ENCODE results near the gene NBPF26.
A peak's percentile ranks its signal among the peaks of the same experiment; 100 is the strongest.
"Not testable (repeated sequence)": the region's sequence is repeated elsewhere in the genome, so short reads cannot be mapped to it uniquely, and the experiment has no call there.

The NBPF26 gene

GRCh38 chr1:120844186-120844944 lies 120.6 kb downstream of the NBPF26 start:
- POLR2A ChIA-PET; H3K27me3 ChIP-seq (replicated peaks in 2 of 5; ENCODE audit: control insufficient read depth in 4 of 5, insufficient read depth in 5 of 5, low read length in 4 of 5); H3K4me1 ChIP-seq (ENCODE audit: control extremely low read depth in 1 of 4, control insufficient read depth in 4 of 4, insufficient read depth in 4 of 4, low read length in 3 of 4); H3K9me3 ChIP-seq (ENCODE audit: control extremely low read depth in 1 of 5, control insufficient read depth in 4 of 5, insufficient read depth in 2 of 5, low read depth in 1 of 5, low read length in 4 of 5); H3K36me3 ChIP-seq (ENCODE audit: control insufficient read depth in 4 of 4, insufficient read depth in 4 of 4, low read length in 3 of 4); CTCF ChIA-PET: not testable (repeated sequence)
- Histone ChIP-seq H3K27ac (ENCODE audit: insufficient read depth in 1 of 2, low read depth in 1 of 2, low read length in 2 of 2, poor library complexity in 1 of 2, severe bottlenecking in 2 of 2) (peak overlapping the region; percentile 33 to 61), H3K4me3 (ENCODE audit: control insufficient read depth in 1 of 7, extremely low read depth in 1 of 7, insufficient read depth in 4 of 7, low read depth in 2 of 7, low read length in 6 of 7) (peak overlapping the region; percentile 26 to 81 (median 56))
- DNase-seq = peak; percentile 44 to 82 (median 72)
- WGBS (ENCODE audit: insufficient coverage) = under 1% methylated on average over 28 of the region's 49 CpGs

DNA sequence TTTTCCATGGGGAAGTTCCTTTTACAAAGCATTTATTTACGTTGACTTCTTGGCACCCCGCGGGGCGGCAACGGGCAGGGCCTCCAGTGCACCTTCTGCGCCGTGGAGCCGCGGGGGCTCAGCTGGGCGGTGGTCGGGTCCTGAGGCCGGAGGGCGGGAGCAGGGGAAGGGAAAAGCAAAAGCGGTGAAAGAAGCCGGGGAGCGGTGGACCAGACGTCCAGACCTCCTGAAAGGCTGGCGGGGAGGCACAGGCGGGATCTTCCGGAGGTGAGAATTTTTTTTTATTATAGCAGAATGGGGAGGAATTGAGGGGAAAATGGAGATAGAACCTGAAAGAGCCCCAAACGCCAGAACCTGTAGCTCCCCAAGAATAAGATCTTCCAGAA lies 121.2 kb downstream of the NBPF26 start:
- H3K4me1 ChIP-seq (ENCODE audit: control extremely low read depth in 1 of 4, control insufficient read depth in 4 of 4, insufficient read depth in 4 of 4, low read length in 3 of 4); H3K27me3 ChIP-seq (replicated peaks in 2 of 5; ENCODE audit: control insufficient read depth in 4 of 5, insufficient read depth in 5 of 5, low read length in 4 of 5); H3K27ac ChIP-seq (ENCODE audit: insufficient read depth in 1 of 2, low read depth in 1 of 2, low read length in 2 of 2, poor library complexity in 1 of 2, severe bottlenecking in 2 of 2); H3K36me3 ChIP-seq (ENCODE audit: control insufficient read depth in 4 of 4, insufficient read depth in 4 of 4, low read length in 3 of 4); CTCF ChIA-PET; POLR2A ChIA-PET; H3K9me3 ChIP-seq (ENCODE audit: control extremely low read depth in 1 of 5, control insufficient read depth in 4 of 5, insufficient read depth in 2 of 5, low read depth in 1 of 5, low read length in 4 of 5); DNase-seq: not testable (repeated sequence)
- peak overlapping the region in 4 of 7 experiments; percentile 15 to 69 (median 66) for H3K4me3 ChIP-seq (ENCODE audit: control insufficient read depth in 1 of 7, extremely low read depth in 1 of 7, insufficient read depth in 4 of 7, low read depth in 2 of 7, low read length in 6 of 7)
- no CpG with 5 or more reads among the region's 21 CpGs for whole genome bisulfite sequencing (ENCODE audit: insufficient coverage)

DNA sequence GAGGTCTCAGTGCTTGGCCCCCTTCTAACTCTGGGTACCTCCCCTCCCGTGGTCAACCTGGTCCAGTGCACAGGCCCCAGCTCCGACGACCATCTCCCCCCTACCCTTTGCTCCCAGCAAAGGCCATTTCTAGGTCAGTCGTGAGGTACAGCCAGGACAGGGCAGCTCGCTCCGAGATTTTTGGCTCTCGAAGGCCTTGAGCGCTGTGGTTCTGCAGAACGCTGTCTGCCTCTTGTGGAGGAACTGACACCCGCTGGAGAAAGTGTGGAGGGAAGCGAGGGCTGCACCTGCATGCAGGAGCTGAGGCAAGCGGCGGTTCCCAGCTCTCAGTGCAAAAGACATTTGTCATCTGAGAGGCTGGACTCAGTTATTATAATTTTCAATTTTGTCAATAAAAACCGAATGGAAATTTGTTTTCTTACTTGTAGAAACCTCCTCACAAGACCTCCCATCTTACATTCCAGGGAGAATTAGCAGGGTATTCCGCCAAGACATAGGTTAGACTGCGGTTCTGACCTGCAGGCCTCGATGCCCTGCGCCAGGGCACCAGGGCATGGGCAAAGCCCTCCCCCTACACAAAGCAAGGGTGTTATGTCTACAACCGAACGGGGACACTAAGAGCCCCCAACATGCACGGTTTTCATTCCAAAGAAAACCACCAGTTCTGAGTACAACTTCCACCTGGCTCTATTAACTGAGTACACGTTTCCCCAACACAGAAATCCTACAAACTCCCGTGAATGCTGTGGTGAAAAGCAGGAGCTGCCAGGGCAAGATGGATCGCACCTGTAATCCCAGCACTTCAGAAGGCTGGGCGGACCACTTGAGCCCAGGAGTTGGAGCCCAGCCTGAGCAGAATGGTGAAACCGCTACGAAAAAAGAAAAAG lies 125.9 kb downstream of the NBPF26 start:
- H3K9me3 ChIP-seq (ENCODE audit: control extremely low read depth in 1 of 5, control insufficient read depth in 4 of 5, insufficient read depth in 2 of 5, low read depth in 1 of 5, low read length in 4 of 5); CTCF ChIA-PET; H3K36me3 ChIP-seq (ENCODE audit: control insufficient read depth in 4 of 4, insufficient read depth in 4 of 4, low read length in 3 of 4); POLR2A ChIA-PET; H3K4me1 ChIP-seq (ENCODE audit: control extremely low read depth in 1 of 4, control insufficient read depth in 4 of 4, insufficient read depth in 4 of 4, low read length in 3 of 4); H3K27me3 ChIP-seq (replicated peaks in 2 of 5; ENCODE audit: control insufficient read depth in 4 of 5, insufficient read depth in 5 of 5, low read length in 4 of 5); H3K27ac ChIP-seq (ENCODE audit: insufficient read depth in 1 of 2, low read depth in 1 of 2, low read length in 2 of 2, poor library complexity in 1 of 2, severe bottlenecking in 2 of 2): not testable (repeated sequence)
- WGBS (ENCODE audit: insufficient coverage) = no CpG with 5 or more reads among the region's 27 CpGs
- peak overlapping the region in 5 of 7 experiments; percentile 4 to 67 (median 42) for H3K4me3 ChIP-seq (ENCODE audit: control insufficient read depth in 1 of 7, extremely low read depth in 1 of 7, insufficient read depth in 4 of 7, low read depth in 2 of 7, low read length in 6 of 7)
- peak in 1 of 3 donors; percentile 28 for DNase-seq

DNA sequence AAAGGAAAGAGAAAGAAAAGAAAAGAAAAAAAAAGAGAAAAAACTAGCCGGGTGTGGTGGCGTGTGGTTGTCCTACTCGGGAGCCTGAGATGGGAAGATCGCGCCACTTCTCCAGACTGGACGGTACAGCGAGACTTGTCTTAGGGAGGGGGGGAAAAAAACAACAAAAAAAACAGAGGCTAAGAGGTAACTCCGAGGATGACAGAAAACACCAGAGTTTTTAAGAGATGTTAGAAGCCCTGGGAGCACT lies 126.5 kb downstream of the NBPF26 start:
- H3K36me3 ChIP-seq (ENCODE audit: control insufficient read depth in 4 of 4, insufficient read depth in 4 of 4, low read length in 3 of 4); CTCF ChIA-PET; H3K27me3 ChIP-seq (replicated peaks in 2 of 5; ENCODE audit: control insufficient read depth in 4 of 5, insufficient read depth in 5 of 5, low read length in 4 of 5); H3K9me3 ChIP-seq (ENCODE audit: control extremely low read depth in 1 of 5, control insufficient read depth in 4 of 5, insufficient read depth in 2 of 5, low read depth in 1 of 5, low read length in 4 of 5); POLR2A ChIA-PET: not testable (repeated sequence)
- WGBS (ENCODE audit: insufficient coverage) = no CpG with 5 or more reads among the region's 8 CpGs
- H3K4me3 ChIP-seq (ENCODE audit: control insufficient read depth in 1 of 7, extremely low read depth in 1 of 7, insufficient read depth in 4 of 7, low read depth in 2 of 7, low read length in 6 of 7) = peak overlapping the region in 5 of 7 experiments; percentile 25 to 67 (median 44)
- H3K27ac ChIP-seq (ENCODE audit: insufficient read depth in 1 of 2, low read depth in 1 of 2, low read length in 2 of 2, poor library complexity in 1 of 2, severe bottlenecking in 2 of 2) = peak overlapping the region in 1 of 2 experiments; percentile 87
- peak; percentile 52 to 85 (median 62) for DNase-seq
- peaks cover 0 to 12% (median 4%) of the 10 kb centered on the region in 4 experiments for H3K4me1 ChIP-seq (ENCODE audit: control extremely low read depth in 1 of 4, control insufficient read depth in 4 of 4, insufficient read depth in 4 of 4, low read length in 3 of 4)

DNA sequence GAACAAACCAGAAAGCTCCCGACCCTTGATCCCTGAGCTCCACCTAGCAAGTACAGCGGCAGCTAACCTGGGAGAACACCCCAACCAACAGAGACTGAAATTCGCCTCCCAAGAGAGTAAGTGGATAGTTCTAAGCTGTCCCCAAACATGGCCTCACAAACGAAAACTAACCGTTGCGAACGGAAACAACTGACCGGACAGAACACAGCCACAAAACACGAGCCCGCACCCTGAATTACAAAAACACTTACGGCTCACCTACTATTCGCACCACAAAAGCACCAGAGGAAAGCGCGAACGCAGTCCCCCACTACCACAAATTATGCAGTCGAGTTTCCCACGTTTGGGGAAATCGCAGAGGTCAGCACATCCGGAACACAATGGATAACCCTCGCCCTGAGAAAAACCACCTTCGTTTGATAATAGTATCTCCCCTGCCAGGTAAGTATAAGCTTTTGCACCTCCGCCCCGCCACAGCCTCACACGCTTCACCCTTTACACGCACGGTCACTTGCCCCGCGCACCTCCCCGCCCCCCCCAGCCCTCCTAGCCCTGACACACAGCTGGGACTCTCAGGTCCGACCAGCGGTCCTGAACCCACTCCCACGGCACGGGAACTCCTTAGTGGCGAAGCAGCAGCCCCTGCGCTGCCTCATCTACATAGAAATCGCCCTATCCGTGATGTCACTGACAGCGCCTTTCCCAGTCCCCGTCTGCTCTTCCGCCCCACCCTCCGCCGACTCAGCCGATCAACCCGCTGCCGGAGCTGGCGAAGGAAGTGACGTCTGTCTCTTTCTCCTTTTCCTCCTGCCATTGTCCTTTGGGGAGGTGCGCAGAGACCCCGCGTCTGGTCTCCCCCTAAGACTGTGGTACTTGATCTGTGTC lies 127.0 kb downstream of the NBPF26 start:
- H3K4me3 ChIP-seq (ENCODE audit: control insufficient read depth in 1 of 7, extremely low read depth in 1 of 7, insufficient read depth in 4 of 7, low read depth in 2 of 7, low read length in 6 of 7) = peak overlapping the region in 6 of 7 experiments; percentile 20 to 67 (median 43)
- POLR2A ChIA-PET = interaction anchor here (0.7 kb wide), 1 partner anchor 92 kb away, joined by 4 read pairs; no protein-coding TSS in a partner anchor
- 0% methylated on average over 20 of the region's 50 CpGs for WGBS (ENCODE audit: insufficient coverage)

GRCh38 chr1:120858144-120858543 lies 134.4 kb downstream of the NBPF26 start:
- POLR2A ChIA-PET; H3K27me3 ChIP-seq (replicated peaks in 2 of 5; ENCODE audit: control insufficient read depth in 4 of 5, insufficient read depth in 5 of 5, low read length in 4 of 5); H3K9me3 ChIP-seq (ENCODE audit: control extremely low read depth in 1 of 5, control insufficient read depth in 4 of 5, insufficient read depth in 2 of 5, low read depth in 1 of 5, low read length in 4 of 5); H3K36me3 ChIP-seq (ENCODE audit: control insufficient read depth in 4 of 4, insufficient read depth in 4 of 4, low read length in 3 of 4); CTCF ChIA-PET; DNase-seq; H3K4me1 ChIP-seq (ENCODE audit: control extremely low read depth in 1 of 4, control insufficient read depth in 4 of 4, insufficient read depth in 4 of 4, low read length in 3 of 4); H3K27ac ChIP-seq (ENCODE audit: insufficient read depth in 1 of 2, low read depth in 1 of 2, low read length in 2 of 2, poor library complexity in 1 of 2, severe bottlenecking in 2 of 2); H3K4me3 ChIP-seq (ENCODE audit: control insufficient read depth in 1 of 7, extremely low read depth in 1 of 7, insufficient read depth in 4 of 7, low read depth in 2 of 7, low read length in 6 of 7): not testable (repeated sequence)
- whole genome bisulfite sequencing (ENCODE audit: insufficient coverage) = no CpG with 5 or more reads among the region's 2 CpGs

More for the DNA sequence above, 127.0 kb downstream of the NBPF26 start:
- Histone ChIP-seq H3K27ac (ENCODE audit: insufficient read depth in 1 of 2, low read depth in 1 of 2, low read length in 2 of 2, poor library complexity in 1 of 2, severe bottlenecking in 2 of 2) (peak overlapping the region; percentile 81 to 87), H3K4me1 (ENCODE audit: control extremely low read depth in 1 of 4, control insufficient read depth in 4 of 4, insufficient read depth in 4 of 4, low read length in 3 of 4) (peaks cover 0 to 12% (median 4%) of the 10 kb centered on the region in 4 experiments)
- CTCF ChIA-PET; H3K27me3 ChIP-seq (replicated peaks in 2 of 5; ENCODE audit: control insufficient read depth in 4 of 5, insufficient read depth in 5 of 5, low read length in 4 of 5); H3K9me3 ChIP-seq (ENCODE audit: control extremely low read depth in 1 of 5, control insufficient read depth in 4 of 5, insufficient read depth in 2 of 5, low read depth in 1 of 5, low read length in 4 of 5); H3K36me3 ChIP-seq (ENCODE audit: control insufficient read depth in 4 of 4, insufficient read depth in 4 of 4, low read length in 3 of 4): not testable (repeated sequence)
- peak; percentile 89 to 99 (median 92) for DNase-seq

All from common myeloid progenitor, CD34-positive (primary cell).